ENCODE measurements around the gene SEPTIN6.

SEPTIN6 gene

DNA sequence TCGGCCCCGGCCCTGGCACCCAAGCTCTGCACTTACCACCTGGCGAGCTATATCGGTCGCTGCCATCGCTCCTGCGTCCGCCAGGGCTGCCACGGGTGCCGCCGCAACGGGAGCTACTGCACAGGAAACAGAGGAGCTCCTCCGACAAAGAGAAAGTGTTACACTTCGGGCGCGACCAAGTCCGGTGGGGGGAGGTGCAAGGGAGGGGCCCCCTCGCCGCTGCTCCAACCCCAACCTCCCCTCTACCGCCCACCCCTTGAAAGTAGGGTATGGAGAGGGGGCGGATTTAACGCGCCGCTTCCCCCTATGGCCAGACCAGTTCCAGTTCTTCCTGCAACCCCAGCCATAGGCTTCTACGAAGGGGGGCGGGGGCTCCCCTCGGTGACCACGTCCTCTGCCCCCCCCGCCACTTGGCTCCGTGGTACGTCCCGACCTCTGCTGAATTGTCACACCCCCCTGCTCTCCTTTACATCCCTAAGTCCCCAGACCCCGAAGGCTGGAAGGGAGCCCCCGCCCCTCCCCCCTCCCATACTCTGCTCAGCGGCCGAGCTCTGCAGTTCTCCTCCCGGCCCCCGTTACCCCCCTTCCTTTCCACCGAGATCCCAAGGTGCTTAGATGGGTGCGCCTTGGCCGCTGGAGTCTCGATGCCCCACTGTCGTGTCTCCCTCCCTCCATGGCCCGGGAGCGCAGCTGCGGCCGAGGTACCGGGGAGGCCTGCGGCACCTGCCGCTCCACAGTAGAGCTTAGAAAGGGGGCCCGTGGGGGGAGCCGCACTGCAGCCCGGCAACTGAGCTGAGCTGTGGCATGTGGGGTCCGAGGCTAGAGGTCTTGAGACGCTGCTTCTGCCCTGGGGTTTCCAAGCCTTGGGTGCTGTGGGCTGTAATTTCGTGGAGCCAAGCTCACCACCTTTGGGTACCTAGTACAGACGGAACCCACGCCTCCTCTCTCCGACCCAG is at the start of gene SEPTIN6:
TSS of gene SEPTIN6 (minus strand) at position 129 of the 956 bp plus-strand sequence. CDS start at position 66, 63 bp downstream.
- peak; percentile 82 for DNase-seq (ENCODE audit: low read depth)

- DNase-seq (ENCODE audit: low read depth): no peak
These were observed 45.8 kb upstream of the SEPTIN6 start for GRCh38 chrX:119738742-119739141.

- DNase-seq (ENCODE audit: low read depth): no peak
These were observed 43.3 kb upstream of the SEPTIN6 start for GRCh38 chrX:119736206-119736764.

DNA sequence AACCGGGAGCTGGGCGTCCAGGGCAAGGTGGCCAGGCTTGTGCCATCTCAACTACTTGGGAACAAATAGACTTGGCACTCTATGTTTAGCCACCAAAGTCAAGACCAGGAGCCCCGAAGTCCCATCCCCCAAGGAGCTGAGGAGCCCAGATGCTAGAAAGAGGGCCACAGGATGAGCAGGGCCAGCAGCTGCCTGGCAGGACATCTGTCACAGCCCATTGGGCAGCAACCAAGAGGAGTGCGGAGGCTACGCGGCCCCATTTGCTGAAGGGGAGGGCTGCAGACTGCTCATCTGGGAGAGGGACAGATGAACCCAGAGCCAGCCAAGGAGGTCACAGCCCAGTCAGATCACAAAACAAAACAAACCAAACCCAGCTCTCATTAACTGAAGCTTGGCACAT is 42.5 kb upstream of the SEPTIN6 start:
- no peak for DNase-seq (ENCODE audit: low read depth)

GRCh38 chrX:119734897-119735339 is 42.0 kb upstream of the SEPTIN6 start:
- DNase-seq (ENCODE audit: low read depth): no peak

- peak; percentile 51 for DNase-seq (ENCODE audit: low read depth)
These were observed 36.6 kb upstream of the SEPTIN6 start for GRCh38 chrX:119729408-119730201.

GRCh38 chrX:119728487-119728886 is 35.5 kb upstream of the SEPTIN6 start:
- DNase-seq (ENCODE audit: low read depth): no peak

GRCh38 chrX:119726900-119727555 is 34.1 kb upstream of the SEPTIN6 start:
- no peak for DNase-seq (ENCODE audit: low read depth)

DNA sequence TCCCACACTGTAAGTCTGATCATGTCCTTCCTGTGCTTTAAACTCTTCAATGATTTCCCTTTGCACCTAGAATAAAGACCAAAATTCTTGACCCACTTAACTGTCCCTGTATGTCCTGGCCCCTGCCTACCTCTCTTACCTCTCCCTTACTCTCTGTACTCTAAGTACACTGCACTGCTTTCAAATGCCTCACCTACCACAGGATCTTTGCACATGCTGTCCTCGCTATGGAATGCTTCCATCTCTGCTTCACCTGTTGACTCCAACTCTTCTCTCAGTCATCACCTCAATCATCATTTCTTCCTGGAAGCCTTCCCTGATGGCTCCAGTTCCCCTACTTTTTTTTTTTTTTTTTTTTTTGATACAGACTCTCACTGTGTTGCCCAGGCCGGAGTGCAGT is 29.0 kb upstream of the SEPTIN6 start:
- no peak for DNase-seq (ENCODE audit: low read depth)

DNA sequence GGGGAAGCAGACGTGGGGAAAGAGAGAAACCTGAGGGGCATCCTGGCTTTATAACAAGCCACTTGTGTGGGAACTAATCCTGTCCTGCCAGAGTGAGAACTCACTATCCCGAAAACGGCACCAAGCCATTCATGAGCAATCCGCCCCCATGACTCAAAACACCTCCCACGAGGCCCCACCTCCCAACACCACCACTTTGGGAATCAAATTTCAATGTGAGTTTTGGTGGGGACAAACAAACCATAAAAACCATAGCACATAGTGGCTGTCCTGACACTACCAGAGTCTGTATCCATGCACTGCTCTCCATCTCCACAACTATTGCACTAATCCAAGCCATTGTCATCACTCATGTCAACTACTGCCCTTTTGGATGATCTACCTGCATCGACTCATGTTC is 28.5 kb upstream of the SEPTIN6 start:
- DNase-seq (ENCODE audit: low read depth): no peak

DNA sequence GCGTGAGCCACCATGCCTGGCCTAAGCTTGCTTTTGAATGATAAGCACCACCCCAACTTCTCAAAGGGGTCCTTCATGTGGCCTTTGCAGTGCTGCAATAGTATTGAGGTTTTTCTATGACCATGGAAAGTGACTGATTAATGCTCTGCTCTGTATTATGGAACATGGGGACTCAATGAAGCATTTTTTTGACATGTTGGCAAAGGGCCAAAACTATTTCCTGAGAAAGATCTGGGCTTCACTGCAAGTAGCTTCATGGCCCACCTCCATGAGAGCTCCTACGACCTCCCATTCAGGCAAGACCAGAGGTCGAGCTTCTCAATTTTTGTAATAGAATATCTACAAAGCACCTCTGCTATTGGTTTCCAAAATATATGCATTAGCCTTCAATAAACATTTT is 16.7 kb upstream of the SEPTIN6 start:
- DNase-seq (ENCODE audit: low read depth): no peak

GRCh38 chrX:119708936-119709335 is 16.0 kb upstream of the SEPTIN6 start:
- DNase-seq (ENCODE audit: low read depth): no peak

DNA sequence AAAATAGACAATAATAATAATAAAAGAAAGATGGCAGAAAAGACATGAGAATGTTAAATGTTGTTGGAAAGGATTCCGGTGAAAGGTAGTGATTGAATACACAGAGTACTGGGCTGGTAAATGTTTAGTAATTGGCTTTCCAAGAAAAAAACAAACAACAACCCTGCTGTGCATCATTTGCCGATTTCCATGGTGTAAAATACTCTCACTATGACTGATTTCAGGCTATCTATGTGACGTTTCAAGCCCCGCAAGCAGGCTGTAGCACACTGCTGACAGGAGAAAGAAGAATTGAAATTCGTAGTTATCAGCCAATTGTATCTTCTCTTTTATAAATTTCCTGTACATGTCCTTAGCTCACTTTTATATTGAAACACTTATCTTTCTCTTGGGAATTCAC is 13.6 kb upstream of the SEPTIN6 start:
- no peak for DNase-seq (ENCODE audit: low read depth)

DNA sequence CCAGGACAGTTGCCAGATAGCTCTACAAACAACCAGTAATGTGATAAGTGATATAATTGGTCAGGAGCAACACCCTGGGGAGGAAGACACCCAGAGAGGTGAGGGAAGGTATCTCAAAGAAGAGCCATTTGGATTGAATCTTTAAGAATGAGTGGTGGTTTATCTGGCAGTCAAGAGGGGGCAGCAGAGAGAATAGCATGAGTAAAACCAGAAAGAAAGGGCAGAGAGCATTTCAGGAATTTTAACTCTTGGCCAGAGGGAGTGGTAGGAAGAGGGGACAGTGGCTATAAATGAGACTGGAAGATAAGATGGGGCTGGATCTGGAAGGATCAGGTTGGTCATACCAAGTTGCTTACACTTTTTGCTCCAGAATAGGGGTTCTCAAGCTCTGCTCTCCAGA is 5.9 kb upstream of the SEPTIN6 start:
- DNase-seq (ENCODE audit: low read depth): no peak

DNA sequence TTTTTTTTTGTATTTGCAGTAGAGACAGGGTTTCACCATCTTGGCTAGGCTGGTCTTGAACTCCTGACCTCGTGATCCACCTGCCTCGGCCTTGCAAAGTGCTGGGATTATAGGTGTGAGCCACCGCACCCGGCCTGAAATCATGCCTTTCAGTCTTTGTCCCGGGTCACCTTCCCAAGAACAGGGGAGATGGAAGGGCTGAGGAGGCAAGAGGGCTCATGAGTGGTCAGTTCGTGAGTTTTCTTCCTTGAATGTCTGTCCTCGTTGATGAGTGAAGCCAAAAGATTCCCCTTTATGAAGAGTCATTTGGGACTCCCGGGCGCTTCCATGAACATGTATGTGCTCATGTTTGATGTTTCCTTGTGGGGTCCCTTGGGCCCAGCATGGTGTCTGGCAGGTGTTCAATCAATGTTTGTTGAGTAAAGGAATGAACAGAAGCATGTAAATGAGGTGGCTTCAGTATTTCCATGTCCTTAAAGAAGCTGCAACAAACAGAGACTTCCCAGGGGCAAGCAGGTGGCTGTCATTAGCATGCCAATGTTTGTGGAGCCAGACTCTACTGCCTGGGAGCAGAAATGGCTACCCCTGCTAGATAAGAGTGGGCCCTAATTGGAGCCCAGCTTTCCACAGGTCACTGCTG is 3.4 kb upstream of the SEPTIN6 start:
- DNase-seq (ENCODE audit: low read depth): no peak

GRCh38 chrX:119695535-119696050 is 2.6 kb upstream of the SEPTIN6 start:
- no peak for DNase-seq (ENCODE audit: low read depth)

GRCh38 chrX:119694601-119695534 is 1.9 kb upstream of the SEPTIN6 start:
- DNase-seq (ENCODE audit: low read depth): no peak

DNA sequence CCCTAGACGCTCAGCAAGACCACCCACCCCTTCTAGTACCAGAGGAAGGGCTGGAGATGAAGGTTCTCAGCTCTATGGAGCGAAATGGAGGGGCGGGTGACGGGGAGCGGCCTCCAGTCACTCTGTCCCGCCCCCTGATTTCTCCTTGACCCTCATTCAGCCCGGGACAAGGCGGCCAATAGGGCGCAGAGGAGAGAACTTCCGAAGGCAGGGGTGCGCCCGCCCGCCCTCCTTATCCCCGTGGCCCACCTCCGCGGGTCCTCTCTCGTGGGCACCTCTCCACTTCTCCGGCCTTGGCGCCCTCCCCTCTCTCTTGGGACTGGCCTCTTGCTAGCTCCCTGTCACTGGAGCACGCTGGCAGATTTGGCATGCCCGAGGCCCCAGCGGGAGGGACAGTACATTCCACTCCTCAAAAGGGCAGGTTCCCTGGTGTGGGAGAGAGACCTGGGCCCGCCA is 1.1 kb upstream of the SEPTIN6 start:
- no peak for DNase-seq (ENCODE audit: low read depth)

DNA sequence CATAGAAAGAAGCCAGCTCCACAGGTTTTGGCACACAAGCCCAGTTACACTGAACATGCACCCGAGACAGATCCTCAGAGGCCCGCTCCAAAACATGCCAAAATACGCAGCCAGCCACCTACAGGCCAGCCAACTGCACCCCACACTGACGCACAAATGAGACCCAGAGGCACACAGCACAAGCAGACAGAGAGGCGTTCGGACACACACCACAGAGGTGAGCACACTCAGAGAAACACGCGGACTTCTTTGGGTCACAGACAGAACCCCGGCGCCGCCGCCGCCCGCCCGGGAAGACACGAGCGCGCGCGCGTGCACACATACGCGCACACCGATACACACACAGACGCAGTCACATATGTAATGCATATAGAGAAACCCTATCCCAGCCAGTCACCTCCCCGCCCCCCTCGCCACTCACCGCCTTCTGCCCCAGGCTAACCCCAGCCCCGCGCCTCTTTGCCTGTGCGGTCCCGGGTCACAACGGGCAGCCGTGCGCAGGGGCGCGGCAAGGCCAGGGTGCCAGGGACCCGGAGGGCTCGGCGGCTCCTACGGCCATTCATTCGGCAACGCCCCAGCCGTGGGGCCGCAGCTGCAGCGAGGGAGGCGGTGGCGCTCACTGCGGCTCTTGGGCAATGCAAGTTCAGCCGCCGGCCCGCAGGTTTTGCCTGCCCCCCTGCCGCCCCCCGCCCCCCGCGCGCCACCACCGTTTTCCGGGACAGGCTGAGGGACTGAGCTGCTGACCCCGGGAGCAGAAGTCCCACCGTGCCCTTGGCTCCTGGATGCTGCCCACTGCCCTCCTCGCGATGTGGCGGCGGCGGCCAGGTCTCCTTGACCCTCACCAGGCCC is 553 bp downstream of the SEPTIN6 start:
- peak; percentile 48 for DNase-seq (ENCODE audit: low read depth)

All from activated gamma-delta T cell treated with anti-CD3 and anti-CD28 coated beads, Interleukin-2, amount 50 U/mL, for 16 hours (primary cell).